Panc1 (cell line): Measurements from ENCODE around the gene UAP1L1. TPM values are rescaled to one million over a fixed set of nuclear protein-coding genes. Genes with fewer than 3 reads are reported as not detected.

Experiments used
- ATAC-seq: fragments of 200-7000 bp; cut with Tn5 transposase; 2 replicates; pipeline ENCODE4 v1.9.1; 2020; ENCODE audit warnings: mild to moderate bottlenecking, moderate library complexity
- BruUV-seq: library from RNA; stranded (reverse); fragments of 400-500 nt; replicated peaks from 2 replicates; lab custom pipeline; 2021; lab: Mats Ljungman, UMichigan
- CTCF ChIA-PET: fragments of 300-600 bp; sonication (Branson Sonifier 250); formaldehyde crosslinking; loops from one replicate; lab custom pipeline; 2022; ENCODE audit warnings: antibody characterized with exemption; lab: Charles Lee
- POLR2A ChIA-PET: fragments of 300-600 bp; sonication (Branson Sonifier 250); formaldehyde crosslinking; loops from one replicate; lab custom pipeline; 2022; ENCODE audit warnings: antibody characterized with exemption; lab: Charles Lee
- DNase-seq: peaks from one replicate; pipeline ENCODE4 v3.0.0-alpha.2; 2010; ENCODE audit warnings: low read depth, low spot score
- H3K27ac ChIP-seq: 2 replicates; pipeline ENCODE4 v1.5.1; 2011; ENCODE audit warnings: mild to moderate bottlenecking, low read length, inconsistent platforms
- H3K27me3 ChIP-seq: fragments of 200-500 bp; sonication (Bioruptor generic); 2 replicates; pipeline ENCODE4 v1.6.0; 2014; ENCODE audit warnings: low read length, inconsistent platforms; ENCODE audit not compliant: control insufficient read depth, insufficient read depth
- H3K36me3 ChIP-seq: fragments of 200-500 bp; sonication (Bioruptor generic); 2 replicates; pipeline ENCODE4 v1.5.1; 2014; ENCODE audit warnings: inconsistent platforms, mild to moderate bottlenecking, low read length, moderate library complexity; ENCODE audit not compliant: control insufficient read depth, insufficient read depth
- H3K4me1 ChIP-seq: 2 replicates; pipeline ENCODE4 v1.5.1; 2011; ENCODE audit warnings: inconsistent platforms, mild to moderate bottlenecking, low read length, moderate library complexity; ENCODE audit not compliant: control insufficient read depth, insufficient read depth
- H3K4me3 ChIP-seq, 2 experiments: 2 replicates each; pipeline ENCODE4 v1.5.1; 2011 to 2012; ENCODE audit warnings: low read depth in 2 of 2, low read length in 2 of 2, mild to moderate bottlenecking in 2 of 2, inconsistent platforms in 1 of 2, moderate library complexity in 1 of 2
- H3K9me3 ChIP-seq: fragments of 200-500 bp; sonication (Bioruptor generic); 2 replicates; pipeline ENCODE4 v1.5.1; 2014; ENCODE audit warnings: low read depth, mild to moderate bottlenecking, inconsistent platforms, low read length, moderate library complexity; ENCODE audit not compliant: control insufficient read depth, insufficient read depth
- POLR2AphosphoS5 ChIP-seq: IDR thresholded peaks from 2 replicates; pipeline ENCODE4 v1.6.1; 2012; ENCODE audit warnings: mild to moderate bottlenecking, low read depth, low read length, moderate library complexity
- SIN3A ChIP-seq: IDR thresholded peaks from 2 replicates; pipeline ENCODE4 v1.6.1; 2012; ENCODE audit warnings: low read depth, mild to moderate bottlenecking, low read length, moderate library complexity, borderline replicate concordance; ENCODE audit not compliant: insufficient read depth
- TCF7L2 ChIP-seq: IDR thresholded peaks from 2 replicates; pipeline ENCODE4 v1.6.1; 2011; ENCODE audit warnings: mild to moderate bottlenecking, low read depth, low read length, inconsistent platforms
- in situ Hi-C: cut with HindIII; loops from 2 replicates; pipeline ENCODE4 v1.10.0; 2016; ENCODE audit warnings: low sequenced_read_pairs, low pct_unique_long_range_greater_than_20kb
- intact Hi-C: fragments of 100-400 bp; cut with micrococcal nuclease; formaldehyde crosslinking; loops from one replicate; pipeline ENCODE4 v1.10.0; 2022; ENCODE audit not compliant: unreplicated experiment
- total RNA-seq: library from RNA; stranded (reverse); gene quantifications from one replicate; pipeline ENCODE4 v1.2.1, GENCODE V29; 2021; ENCODE audit not compliant: unreplicated experiment
- TF ChIP-seq, protein P1 (sequence below): fragments of 450-650 bp; IDR thresholded peaks from 2 replicates; pipeline ENCODE4 v1.5.1; 2017; ENCODE audit warnings: mild to moderate bottlenecking
- TF ChIP-seq, protein P2 (sequence below), 2 experiments: IDR thresholded peaks; 2 replicates each; pipeline ENCODE4 v1.6.1; 2011 to 2012; ENCODE audit warnings: low read depth in 2 of 2, control low read depth in 1 of 2, low read length in 1 of 2, mild to moderate bottlenecking in 1 of 2, moderate library complexity in 1 of 2; ENCODE audit not compliant: insufficient read depth in 1 of 2

Gene UAP1L1
- total RNA-seq, 1 experiment from 2014 or later, result 23.1 TPM

DNA sequence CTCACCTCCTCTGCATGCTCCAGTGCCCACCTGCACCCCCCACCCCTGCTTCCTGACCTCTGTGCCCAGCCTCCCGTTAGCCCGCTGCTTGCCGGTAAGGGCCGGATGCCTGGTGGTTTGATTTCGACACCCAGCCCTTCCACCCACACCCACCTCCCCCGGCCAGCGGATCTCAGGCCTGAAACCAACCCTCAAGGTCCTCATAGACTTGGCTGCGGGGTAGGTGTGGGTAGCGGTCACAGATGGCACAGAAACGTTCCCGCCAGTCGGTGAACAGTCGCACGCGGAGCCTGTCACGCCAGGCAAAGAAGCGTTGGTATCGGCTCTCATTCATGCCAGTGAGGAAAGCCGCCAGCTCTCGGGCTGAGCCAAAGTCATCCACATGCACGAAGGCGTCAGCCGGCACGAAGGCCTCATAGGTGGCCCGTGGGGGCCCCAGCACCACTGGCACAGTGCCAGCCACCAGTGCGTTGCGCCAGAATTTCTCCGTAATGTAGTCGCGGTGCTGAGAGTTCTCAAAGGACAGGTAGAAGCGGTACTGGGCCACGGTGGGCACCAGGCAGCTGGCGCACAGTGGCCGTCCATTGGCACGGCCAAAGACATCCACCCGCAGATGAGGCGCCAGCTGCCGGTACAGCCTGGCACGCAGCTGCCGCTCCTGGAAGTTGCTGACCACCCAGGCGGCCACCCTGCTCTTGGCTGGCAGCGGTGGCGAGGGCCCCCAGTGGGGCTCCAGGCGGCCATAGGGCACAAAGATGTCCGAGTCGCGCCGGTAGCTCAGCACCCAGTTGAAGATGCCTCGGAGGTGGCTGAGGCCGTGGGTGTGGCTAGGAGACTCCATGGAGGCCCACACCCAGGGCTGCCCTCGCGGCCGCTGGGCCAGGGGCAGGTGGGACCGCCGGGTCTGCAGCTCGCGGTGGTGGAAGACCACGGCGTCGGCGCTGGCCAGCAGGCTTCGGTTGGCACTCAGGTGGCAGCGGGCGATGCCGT lies 46.5 kb upstream of the UAP1L1 start:
- CTCF ChIA-PET, result no interaction called here
- H3K4me1 ChIP-seq, result peaks cover 22% of the 10 kb centered on the region
- no peak for ATAC-seq
- no TSS peak for BruUV-seq
- intact Hi-C loops, result loop anchor here (10.0 kb wide), 1 partner anchor 86 kb away; the partner anchor contains the start of genes C8G and FBXW5
- no peak overlapping the region for H3K27ac ChIP-seq
- DNase-seq, result no peak
- no peak overlapping the region for H3K4me3 ChIP-seq
- no peak for TF ChIP-seq POLR2AphosphoS5
- TF ChIP-seq, protein P1, sequence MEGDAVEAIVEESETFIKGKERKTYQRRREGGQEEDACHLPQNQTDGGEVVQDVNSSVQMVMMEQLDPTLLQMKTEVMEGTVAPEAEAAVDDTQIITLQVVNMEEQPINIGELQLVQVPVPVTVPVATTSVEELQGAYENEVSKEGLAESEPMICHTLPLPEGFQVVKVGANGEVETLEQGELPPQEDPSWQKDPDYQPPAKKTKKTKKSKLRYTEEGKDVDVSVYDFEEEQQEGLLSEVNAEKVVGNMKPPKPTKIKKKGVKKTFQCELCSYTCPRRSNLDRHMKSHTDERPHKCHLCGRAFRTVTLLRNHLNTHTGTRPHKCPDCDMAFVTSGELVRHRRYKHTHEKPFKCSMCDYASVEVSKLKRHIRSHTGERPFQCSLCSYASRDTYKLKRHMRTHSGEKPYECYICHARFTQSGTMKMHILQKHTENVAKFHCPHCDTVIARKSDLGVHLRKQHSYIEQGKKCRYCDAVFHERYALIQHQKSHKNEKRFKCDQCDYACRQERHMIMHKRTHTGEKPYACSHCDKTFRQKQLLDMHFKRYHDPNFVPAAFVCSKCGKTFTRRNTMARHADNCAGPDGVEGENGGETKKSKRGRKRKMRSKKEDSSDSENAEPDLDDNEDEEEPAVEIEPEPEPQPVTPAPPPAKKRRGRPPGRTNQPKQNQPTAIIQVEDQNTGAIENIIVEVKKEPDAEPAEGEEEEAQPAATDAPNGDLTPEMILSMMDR, result no peak
- no peak for TF ChIP-seq SIN3A
- no peak for TF ChIP-seq TCF7L2
- TF ChIP-seq, protein P2, sequence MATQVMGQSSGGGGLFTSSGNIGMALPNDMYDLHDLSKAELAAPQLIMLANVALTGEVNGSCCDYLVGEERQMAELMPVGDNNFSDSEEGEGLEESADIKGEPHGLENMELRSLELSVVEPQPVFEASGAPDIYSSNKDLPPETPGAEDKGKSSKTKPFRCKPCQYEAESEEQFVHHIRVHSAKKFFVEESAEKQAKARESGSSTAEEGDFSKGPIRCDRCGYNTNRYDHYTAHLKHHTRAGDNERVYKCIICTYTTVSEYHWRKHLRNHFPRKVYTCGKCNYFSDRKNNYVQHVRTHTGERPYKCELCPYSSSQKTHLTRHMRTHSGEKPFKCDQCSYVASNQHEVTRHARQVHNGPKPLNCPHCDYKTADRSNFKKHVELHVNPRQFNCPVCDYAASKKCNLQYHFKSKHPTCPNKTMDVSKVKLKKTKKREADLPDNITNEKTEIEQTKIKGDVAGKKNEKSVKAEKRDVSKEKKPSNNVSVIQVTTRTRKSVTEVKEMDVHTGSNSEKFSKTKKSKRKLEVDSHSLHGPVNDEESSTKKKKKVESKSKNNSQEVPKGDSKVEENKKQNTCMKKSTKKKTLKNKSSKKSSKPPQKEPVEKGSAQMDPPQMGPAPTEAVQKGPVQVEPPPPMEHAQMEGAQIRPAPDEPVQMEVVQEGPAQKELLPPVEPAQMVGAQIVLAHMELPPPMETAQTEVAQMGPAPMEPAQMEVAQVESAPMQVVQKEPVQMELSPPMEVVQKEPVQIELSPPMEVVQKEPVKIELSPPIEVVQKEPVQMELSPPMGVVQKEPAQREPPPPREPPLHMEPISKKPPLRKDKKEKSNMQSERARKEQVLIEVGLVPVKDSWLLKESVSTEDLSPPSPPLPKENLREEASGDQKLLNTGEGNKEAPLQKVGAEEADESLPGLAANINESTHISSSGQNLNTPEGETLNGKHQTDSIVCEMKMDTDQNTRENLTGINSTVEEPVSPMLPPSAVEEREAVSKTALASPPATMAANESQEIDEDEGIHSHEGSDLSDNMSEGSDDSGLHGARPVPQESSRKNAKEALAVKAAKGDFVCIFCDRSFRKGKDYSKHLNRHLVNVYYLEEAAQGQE (IDR thresholded peaks at IDR 0.05; ENCODE audit: insufficient read depth in 1 of 2, low read depth in 2 of 2, low read length in 1 of 2), result no peak
- H3K36me3 ChIP-seq, result no peaks in the 10 kb centered on the region
- POLR2A ChIA-PET, result no interaction called here
- in situ Hi-C loops, result no loop called here
- no peaks in the 10 kb centered on the region for H3K9me3 ChIP-seq
- no peaks in the 10 kb centered on the region for H3K27me3 ChIP-seq

DNA sequence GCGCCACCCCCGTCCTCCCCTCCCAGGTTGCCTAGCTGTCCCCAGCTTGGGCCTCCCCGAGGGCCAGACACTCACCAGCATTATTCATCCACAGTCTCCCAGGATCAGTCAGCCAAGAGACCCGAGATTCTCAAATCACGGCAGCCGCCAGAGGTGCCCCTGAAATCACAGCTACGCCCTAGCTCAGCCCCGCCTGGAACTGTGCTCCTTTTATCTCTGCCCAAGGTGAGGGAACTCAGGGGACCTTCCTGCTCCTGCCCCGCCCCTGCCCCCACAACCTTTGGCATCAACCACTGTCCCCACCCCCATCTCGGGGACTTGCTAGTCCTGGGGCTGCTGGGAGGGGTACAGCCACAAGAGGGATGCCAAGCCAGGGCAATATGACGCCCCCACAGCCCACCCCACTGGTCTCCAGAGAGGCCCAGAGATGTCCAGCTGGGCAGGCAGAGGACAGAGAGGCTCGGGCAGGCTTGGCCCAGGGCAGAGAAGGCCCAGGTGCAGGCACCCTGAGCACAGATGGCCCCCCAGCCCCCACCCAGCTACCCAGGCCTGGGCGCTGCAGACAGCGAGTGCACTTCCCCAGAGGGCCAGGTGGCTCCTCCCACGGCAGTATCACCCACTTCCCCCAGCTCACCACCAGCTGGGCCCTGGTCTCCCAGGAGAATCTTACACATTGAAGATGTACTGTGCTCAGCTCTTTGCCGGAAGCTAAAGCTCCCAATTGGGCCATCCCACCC lies 45.2 kb upstream of the UAP1L1 start, which contains the start of gene FUT7:
TSS of gene FUT7 (minus strand) at position 185 of the 737 bp plus-strand sequence. CDS start at position 88, 97 bp downstream.
- Histone ChIP-seq H3K4me3 (no peak within 1 kb of the TSS), H3K9me3 (no peaks in the 10 kb centered on the region), H3K36me3 (no peaks in the 10 kb centered on the region), H3K27me3 (no peaks in the 10 kb centered on the region), H3K4me1 (peaks cover 17% of the 10 kb centered on the region), H3K27ac (no peak within 1 kb of the TSS)
- intact Hi-C loops (loop anchor here (10.0 kb wide), 1 partner anchor 87 kb away; the partner anchor contains the start of genes C8G and FBXW5), in situ Hi-C loops (no loop called here)
- no TSS peak for BruUV-seq
- ChIA-PET CTCF (interaction anchor here (0.5 to 0.7 kb wide), 3 partner anchors 33 to 113 kb away, joined by 3 to 8 read pairs (median 5); partner anchors contain the start of gene UAP1L1), POLR2A (no interaction called here)
- no peak for ATAC-seq
- no peak for DNase-seq
- TF ChIP-seq, protein P2 (IDR thresholded peaks at IDR 0.05; ENCODE audit: insufficient read depth in 1 of 2, low read depth in 2 of 2, low read length in 1 of 2), result no peak
- TF ChIP-seq, protein P1, result no peak
- TF ChIP-seq POLR2AphosphoS5 (no peak), TCF7L2 (no peak), SIN3A (no peak)
